NOMO-1 (cell line): ENCODE data around the gene HLA-DQA1.
"Not testable (repeated sequence)": the region's sequence is repeated elsewhere in the genome, so short reads cannot be mapped to it uniquely, and the experiment has no call there.

Experiments
- DNase-seq, 2 experiments: peaks; one replicate each; lab custom pipeline; 2025; ENCODE audit not compliant: unreplicated experiment in 2 of 2; lab: John Stamatoyannopoulos, UW

The HLA-DQA1 gene

GRCh38 chr6:32657819-32658218 lies 20.6 kb downstream of the HLA-DQA1 start:
- DNase-seq = not testable (repeated sequence)

GRCh38 chr6:32658268-32658897 lies 21.2 kb downstream of the HLA-DQA1 start:
- no peak for DNase-seq

- no peak for DNase-seq
These were observed 22.8 kb downstream of the HLA-DQA1 start for GRCh38 chr6:32659856-32660595.

- no peak for DNase-seq
These were observed 24.9 kb downstream of the HLA-DQA1 start for GRCh38 chr6:32662099-32662498.

GRCh38 chr6:32662836-32663235 lies 25.6 kb downstream of the HLA-DQA1 start:
- DNase-seq = no peak

GRCh38 chr6:32664354-32664753 lies 27.1 kb downstream of the HLA-DQA1 start:
- DNase-seq = no peak

- DNase-seq = no peak
These were observed 27.7 kb downstream of the HLA-DQA1 start for GRCh38 chr6:32664827-32665362.

GRCh38 chr6:32665661-32666060 lies 28.5 kb downstream of the HLA-DQA1 start:
- DNase-seq = peak in 1 of 2 experiments; percentile 13

GRCh38 chr6:32666420-32667300 lies 29.5 kb downstream of the HLA-DQA1 start, which contains the start of gene HLA-DQB1:
HLA-DQB1 (minus strand) TSS chr6:32666657; CDS start chr6:32666607, 50 bp downstream.
- peak; percentile 25 to 67 for DNase-seq

GRCh38 chr6:32668226-32668747 lies 31.1 kb downstream of the HLA-DQA1 start:
- peak in 1 of 2 experiments; percentile 9 for DNase-seq

GRCh38 chr6:32669240-32669639 lies 32.0 kb downstream of the HLA-DQA1 start:
- DNase-seq = no peak

GRCh38 chr6:32669893-32670292 lies 32.7 kb downstream of the HLA-DQA1 start:
- DNase-seq = no peak

- not testable (repeated sequence) for DNase-seq
These were observed 34.7 kb downstream of the HLA-DQA1 start for GRCh38 chr6:32671908-32672307.

GRCh38 chr6:32674123-32674522 lies 36.9 kb downstream of the HLA-DQA1 start:
- DNase-seq = not testable (repeated sequence)

- DNase-seq = no peak
These were observed 42.3 kb downstream of the HLA-DQA1 start for GRCh38 chr6:32679492-32679891.

GRCh38 chr6:32680055-32680454 lies 42.8 kb downstream of the HLA-DQA1 start:
- DNase-seq = no peak

GRCh38 chr6:32684246-32684645 lies 47.0 kb downstream of the HLA-DQA1 start:
- DNase-seq = no peak

- DNase-seq = peak; percentile 53 to 90
These were observed 48.4 kb downstream of the HLA-DQA1 start for GRCh38 chr6:32685603-32686002.

GRCh38 chr6:32689531-32690501 lies 52.6 kb downstream of the HLA-DQA1 start:
- peak in 1 of 2 experiments; percentile 24 for DNase-seq
